IPS-20b (cell line): ENCODE measurements around the gene CCDC28B.

Experiments used
- H3K27ac ChIP-seq: one replicate; pipeline ENCODE4 v1.5.1; 2013; ENCODE audit warnings: low read length
- H3K27me3 ChIP-seq: 2 replicates; pipeline ENCODE4 v1.6.1; 2013; ENCODE audit warnings: mild to moderate bottlenecking, low read length, inconsistent platforms; ENCODE audit not compliant: insufficient read depth
- H3K36me3 ChIP-seq: 2 replicates; pipeline ENCODE4 v1.6.1; 2013; ENCODE audit warnings: low read depth, mild to moderate bottlenecking, inconsistent platforms, low read length, moderate library complexity; ENCODE audit not compliant: insufficient read depth
- H3K4me1 ChIP-seq: 2 replicates; pipeline ENCODE4 v1.6.1; 2013; ENCODE audit warnings: mild to moderate bottlenecking, control low read depth, inconsistent platforms, low read length, moderate library complexity; ENCODE audit not compliant: insufficient read depth
- H3K4me3 ChIP-seq: 2 replicates; pipeline ENCODE4 v1.5.1; 2013; ENCODE audit warnings: mild to moderate bottlenecking, low read length, inconsistent platforms
- H3K9ac ChIP-seq: 2 replicates; pipeline ENCODE4 v1.6.1; 2013; ENCODE audit warnings: low read depth, mild to moderate bottlenecking, inconsistent platforms, low read length, moderate library complexity
- H3K9me3 ChIP-seq: 2 replicates; pipeline ENCODE4 v1.6.1; 2013; ENCODE audit warnings: mild to moderate bottlenecking, low read depth, low read length, inconsistent platforms; ENCODE audit not compliant: insufficient read depth

The CCDC28B gene

GRCh38 chr1:32247983-32248889 lies 47.8 kb downstream of the CCDC28B start:
- H3K27ac ChIP-seq, result no peak overlapping the region
- H3K27me3 ChIP-seq, result no peaks in the 10 kb centered on the region
- peak overlapping the region; percentile 10; the same call in 1 of the 2 replicates for H3K9ac ChIP-seq
- H3K9me3 ChIP-seq, result no peaks in the 10 kb centered on the region
- H3K4me3 ChIP-seq, result peak overlapping the region; percentile 45; the same call in 1 of the 2 replicates
- H3K36me3 ChIP-seq, result no peaks in the 10 kb centered on the region
- H3K4me1 ChIP-seq, result peaks cover 15% of the 10 kb centered on the region; the same call in 1 of the 2 replicates

- Histone ChIP-seq H3K27ac (no peak overlapping the region), H3K4me1 (peaks cover 15% of the 10 kb centered on the region; the same call in 1 of the 2 replicates), H3K27me3 (no peaks in the 10 kb centered on the region), H3K9me3 (no peaks in the 10 kb centered on the region), H3K36me3 (no peaks in the 10 kb centered on the region), H3K4me3 (no peak overlapping the region), H3K9ac (peak overlapping the region; percentile 7; the same call in 1 of the 2 replicates)
Measured at GRCh38 chr1:32249831-32250525, 49.6 kb downstream of the CCDC28B start.

- Histone ChIP-seq H3K27me3 (no peaks in the 10 kb centered on the region), H3K4me3 (no peak within 1 kb of the TSS), H3K36me3 (no peaks in the 10 kb centered on the region), H3K4me1 (peaks cover 15% of the 10 kb centered on the region; the same call in 1 of the 2 replicates), H3K27ac (no peak within 1 kb of the TSS), H3K9me3 (no peaks in the 10 kb centered on the region), H3K9ac (peak within 1 kb of the TSS; percentile 7; the same call in 1 of the 2 replicates)
Measured at GRCh38 chr1:32250893-32251716, 50.7 kb downstream of the CCDC28B start, which contains the start of gene LCK. Gene LCK (plus strand): TSS chr1:32251265. CDS start chr1:32274330, 23,065 bp downstream.
